Keratinocyte (primary cell): ENCODE results near the gene FGF12. TPM values are rescaled to one million over a fixed set of nuclear protein-coding genes. Genes with fewer than 3 reads are reported as not detected.

Source experiments
- DNase-seq: peaks from one replicate; pipeline ENCODE4 v3.0.0-alpha.2; 2011; ENCODE audit warnings: low read depth, missing footprints, low spot score
- FAIRE-seq: peaks from 2 replicates; lab custom pipeline; 2011; peaks lifted over from hg19 to GRCh38; lab: Jason Lieb, UNC
- H2AFZ ChIP-seq: 2 replicates; pipeline ENCODE4 v1.6.0; 2012; ENCODE audit warnings: low read length, control low read depth, inconsistent platforms; ENCODE audit not compliant: control insufficient read depth
- H3K27ac ChIP-seq: 2 replicates; pipeline ENCODE4 v1.5.1; 2011; ENCODE audit warnings: low read length; ENCODE audit not compliant: control insufficient read depth, insufficient read depth
- H3K27me3 ChIP-seq: 3 replicates; pipeline ENCODE4 v1.6.0; 2011; ENCODE audit warnings: low read length; ENCODE audit not compliant: control insufficient read depth, insufficient read depth; ENCODE audit errors: extremely low read depth
- H3K36me3 ChIP-seq, 2 experiments: 2 replicates in 1 of 2; 3 replicates in 1 of 2; pipeline ENCODE4 v1.5.1; 2011; ENCODE audit warnings: low read length in 2 of 2, mild to moderate bottlenecking in 1 of 2; ENCODE audit not compliant: control insufficient read depth in 2 of 2, insufficient read depth in 2 of 2; ENCODE audit errors: extremely low read depth in 1 of 2
- H3K4me1 ChIP-seq: 3 replicates; pipeline ENCODE4 v1.5.1; 2011; ENCODE audit warnings: low read length; ENCODE audit not compliant: control insufficient read depth, insufficient read depth; ENCODE audit errors: extremely low read depth
- H3K4me2 ChIP-seq: 3 replicates; pipeline ENCODE4 v1.6.0; 2011; ENCODE audit warnings: low read depth, low read length; ENCODE audit not compliant: control insufficient read depth, insufficient read depth; ENCODE audit errors: extremely low read depth
- H3K4me3 ChIP-seq, 3 experiments: fragments of 200-600 bp in 1 of 3; sonication (generic) in 1 of 3; 2 replicates in 2 of 3; 3 replicates in 1 of 3; pipeline ENCODE4 v1.5.1; 2011 to 2016; ENCODE audit warnings: low read length in 3 of 3, mild to moderate bottlenecking in 3 of 3, control low read depth in 2 of 3, inconsistent platforms in 1 of 3, low read depth in 1 of 3, mixed read lengths in 1 of 3, mixed run types in 1 of 3, moderate library complexity in 1 of 3; ENCODE audit not compliant: control insufficient read depth in 2 of 3, insufficient read depth in 2 of 3; ENCODE audit errors: extremely low read depth in 1 of 3
- H3K79me2 ChIP-seq: 2 replicates; pipeline ENCODE4 v1.6.0; 2012; ENCODE audit warnings: low read length; ENCODE audit not compliant: control insufficient read depth, insufficient read depth
- H3K9ac ChIP-seq: 3 replicates; pipeline ENCODE4 v1.6.0; 2011; ENCODE audit warnings: low read length; ENCODE audit not compliant: control insufficient read depth, insufficient read depth; ENCODE audit errors: extremely low read depth
- H3K9me1 ChIP-seq: 3 replicates; pipeline ENCODE4 v1.6.0; 2011; ENCODE audit warnings: low read length; ENCODE audit not compliant: control insufficient read depth, insufficient read depth; ENCODE audit errors: extremely low read depth
- H3K9me3 ChIP-seq: 2 replicates; pipeline ENCODE4 v1.5.1; 2012; ENCODE audit warnings: low read depth, low read length; ENCODE audit not compliant: control insufficient read depth
- H4K20me1 ChIP-seq: 3 replicates; pipeline ENCODE4 v1.6.0; 2011; ENCODE audit warnings: low read length; ENCODE audit not compliant: control insufficient read depth, insufficient read depth; ENCODE audit errors: extremely low read depth
- CTCF ChIP-seq, 3 experiments: IDR thresholded peaks in 1 of 3; conservative IDR thresholded peaks in 1 of 3; optimal IDR thresholded peaks in 1 of 3; 2 replicates in 2 of 3; 3 replicates in 1 of 3; pipeline versions ENCODE3 to v1.5.1; 2011; ENCODE audit warnings: low read length in 3 of 3, mild to moderate bottlenecking in 3 of 3, moderate library complexity in 2 of 3, control low read depth in 1 of 3, inconsistent platforms in 1 of 3; ENCODE audit not compliant: insufficient read depth in 2 of 3; ENCODE audit errors: extremely low read depth in 1 of 3
- EZH2 ChIP-seq: IDR thresholded peaks from one replicate; pipeline ENCODE4 v1.6.1; 2012; ENCODE audit warnings: inconsistent platforms, mild to moderate bottlenecking, low read length, moderate library complexity
- dilution Hi-C: fragments of 300-500 bp; cut with MboI; formaldehyde crosslinking; loops from one replicate; pipeline ENCODE4 v1.7.0; 2020; ENCODE audit warnings: low sequenced_read_pairs; ENCODE audit not compliant: extremely low pct_ligation_motif_present
- polyA plus RNA-seq, 5 experiments: library from polyadenylated mRNA; depleted of rRNA in 3 of 5; stranded (reverse) in 3 of 5; stranded (forward) in 1 of 5; unstranded in 1 of 5; fragments of >200 nt; gene quantifications; 1 replicate in 1 of 5; 2 replicates in 3 of 5; 3 replicates in 1 of 5; pipeline versions ENCODE4 v1.2.1 to v1.2.3, GENCODE V29; 2011 to 2012; ENCODE audit warnings: missing spikeins in 2 of 5, low read depth in 1 of 5, low replicate concordance in 1 of 5

The FGF12 gene
- polyA plus RNA-seq, 1 donor (not counting 4 experiments of a cell fraction or from before 2014, with no cell fraction given), result 4.1 TPM

GRCh38 chr3:192731233-192731632, 3.9 kb upstream of the FGF12 start:
- Histone ChIP-seq H3K4me3 (no peak overlapping the region), H3K9me1 (no peaks in the 10 kb centered on the region), H3K9ac (no peak overlapping the region), H3K27me3 (no peaks in the 10 kb centered on the region), H3K4me1 (no peaks in the 10 kb centered on the region), H3K36me3 (no peaks in the 10 kb centered on the region), H3K79me2 (no peaks in the 10 kb centered on the region), H2AFZ (no peak overlapping the region), H3K4me2 (no peak overlapping the region), H4K20me1 (no peaks in the 10 kb centered on the region), H3K27ac (no peak overlapping the region), H3K9me3 (no peaks in the 10 kb centered on the region)
- dilution Hi-C loops, result no loop called here
- TF ChIP-seq EZH2, result no peak
- no peak for TF ChIP-seq CTCF (optimal IDR thresholded peaks at IDR 0.05 in 1 of 3, IDR thresholded peaks at IDR 0.05 in 1 of 3, conservative IDR thresholded peaks at IDR 0.05 in 1 of 3; ENCODE audit: extremely low read depth in 1 of 3, insufficient read depth in 2 of 3, low read length in 3 of 3)
- no peak for FAIRE-seq
- no peak for DNase-seq

- FAIRE-seq (no peak), DNase-seq (no peak)
- no peaks in the 10 kb centered on the region for H3K27me3 ChIP-seq
- H3K9me1 ChIP-seq, result no peaks in the 10 kb centered on the region
- H3K79me2 ChIP-seq, result no peaks in the 10 kb centered on the region
- H3K27ac ChIP-seq, result no peak overlapping the region
- TF ChIP-seq EZH2 (no peak), CTCF (optimal IDR thresholded peaks at IDR 0.05 in 1 of 3, IDR thresholded peaks at IDR 0.05 in 1 of 3, conservative IDR thresholded peaks at IDR 0.05 in 1 of 3; ENCODE audit: extremely low read depth in 1 of 3, insufficient read depth in 2 of 3, low read length in 3 of 3) (no peak)
- H3K9ac ChIP-seq, result no peak overlapping the region
- H3K4me1 ChIP-seq, result no peaks in the 10 kb centered on the region
- no peak overlapping the region for H3K4me2 ChIP-seq
- H3K36me3 ChIP-seq, result no peaks in the 10 kb centered on the region
- no peak overlapping the region for H3K4me3 ChIP-seq
- H4K20me1 ChIP-seq, result no peaks in the 10 kb centered on the region
- dilution Hi-C loops, result no loop called here
- H2AFZ ChIP-seq, result no peak overlapping the region
- H3K9me3 ChIP-seq, result no peaks in the 10 kb centered on the region
These were observed 956 bp downstream of the FGF12 start for GRCh38 chr3:192726385-192726784.
